GM18951 (cell line): ENCODE results near the gene SELENOS.

Experiments used
- POLR2A ChIP-seq: IDR thresholded peaks from 4 replicates; pipeline ENCODE4 v1.6.1; 2011; ENCODE audit warnings: mild to moderate bottlenecking; ENCODE audit not compliant: insufficient read length, insufficient read depth; ENCODE audit errors: extremely low read depth
- in situ Hi-C: fragments of 300-500 bp; cut with MboI; formaldehyde crosslinking; loops from one replicate; pipeline ENCODE4 v1.12.0; 2022; ENCODE audit warnings: low sequenced_read_pairs, mixed read lengths, inconsistent platforms; ENCODE audit not compliant: unreplicated experiment

SELENOS gene

GRCh38 chr15:101305820-101306255 lies 28.6 kb upstream of the SELENOS start:
- no peak for TF ChIP-seq POLR2A

GRCh38 chr15:101303408-101303807 lies 26.1 kb upstream of the SELENOS start:
- in situ Hi-C loops: no loop called here
- TF ChIP-seq POLR2A: no peak

More at GRCh38 chr15:101305820-101306255, 28.6 kb upstream of the SELENOS start:
- in situ Hi-C loops: no loop called here

- no peak for TF ChIP-seq POLR2A
- in situ Hi-C loops: no loop called here
Measured at GRCh38 chr15:101296418-101297405, 19.4 kb upstream of the SELENOS start.

- no peak for TF ChIP-seq POLR2A
- in situ Hi-C loops: no loop called here
Measured at GRCh38 chr15:101295607-101296161, 18.4 kb upstream of the SELENOS start.

- TF ChIP-seq POLR2A: peak; percentile 84
- in situ Hi-C loops: no loop called here
Measured at GRCh38 chr15:101294731-101295606, 17.7 kb upstream of the SELENOS start, which contains the start of gene SNRPA1. SNRPA1 (minus strand) TSS chr15:101295248; CDS start chr15:101295178, 70 bp downstream.

GRCh38 chr15:101293122-101293521 lies 15.8 kb upstream of the SELENOS start:
- in situ Hi-C loops: no loop called here
- no peak for TF ChIP-seq POLR2A

- in situ Hi-C loops: loop anchor here (5.0 kb wide), 1 partner anchor 353 kb away; no protein-coding TSS in a partner anchor
Measured at GRCh38 chr15:101288905-101289513, 11.7 kb upstream of the SELENOS start.

GRCh38 chr15:101287342-101287741 lies 10.1 kb upstream of the SELENOS start:
- in situ Hi-C loops: loop anchor here (5.0 kb wide), 1 partner anchor 355 kb away; no protein-coding TSS in a partner anchor

More at GRCh38 chr15:101288905-101289513, 11.7 kb upstream of the SELENOS start:
- no peak for TF ChIP-seq POLR2A

GRCh38 chr15:101286471-101287114 lies 9.3 kb upstream of the SELENOS start:
- in situ Hi-C loops: loop anchor here (5.0 kb wide), 1 partner anchor 356 kb away; no protein-coding TSS in a partner anchor
- TF ChIP-seq POLR2A: no peak

- in situ Hi-C loops: no loop called here
- TF ChIP-seq POLR2A: no peak
Measured at GRCh38 chr15:101283931-101284330, 6.6 kb upstream of the SELENOS start.

- in situ Hi-C loops: no loop called here
- no peak for TF ChIP-seq POLR2A
Measured at GRCh38 chr15:101280007-101280406, 2.7 kb upstream of the SELENOS start.
